PC-3 (cell line): Measurements from ENCODE around the gene LCE2A.

Source experiments
- EZH2 ChIP-seq: fragments of 300-600 bp; sonication (generic); IDR thresholded peaks from one replicate; pipeline ENCODE4 v1.6.1; 2017; ENCODE audit warnings: antibody characterized with exemption, mild to moderate bottlenecking, low read length; ENCODE audit not compliant: unreplicated experiment
- TF ChIP-seq, protein P1 (sequence below): fragments of 300-600 bp; sonication (generic); conservative IDR thresholded peaks from 2 replicates; pipeline ENCODE4 v1.5.1; 2017; ENCODE audit warnings: antibody characterized with exemption, low read depth, mild to moderate bottlenecking, low read length

DNA sequence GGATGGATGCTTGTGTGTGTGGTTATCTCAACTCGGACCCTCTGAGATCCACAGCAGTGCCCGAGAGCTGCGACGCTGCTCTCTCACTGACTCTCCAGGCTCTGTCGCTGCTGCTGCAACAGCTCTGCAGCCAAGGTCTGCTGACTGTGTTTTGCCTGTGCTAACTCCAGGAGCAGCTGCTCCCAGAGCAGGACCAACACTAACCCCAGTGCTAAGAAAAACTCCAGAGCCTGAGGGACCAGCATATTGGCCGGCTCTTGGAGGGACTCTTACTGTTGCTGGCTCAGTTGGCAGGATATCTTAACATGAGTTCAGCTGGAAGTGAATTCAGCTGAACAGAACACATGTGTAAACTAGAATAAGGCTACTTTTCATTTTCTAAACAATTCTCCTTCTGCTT lies 18.7 kb upstream of the LCE2A start:
- TF ChIP-seq, protein P1, sequence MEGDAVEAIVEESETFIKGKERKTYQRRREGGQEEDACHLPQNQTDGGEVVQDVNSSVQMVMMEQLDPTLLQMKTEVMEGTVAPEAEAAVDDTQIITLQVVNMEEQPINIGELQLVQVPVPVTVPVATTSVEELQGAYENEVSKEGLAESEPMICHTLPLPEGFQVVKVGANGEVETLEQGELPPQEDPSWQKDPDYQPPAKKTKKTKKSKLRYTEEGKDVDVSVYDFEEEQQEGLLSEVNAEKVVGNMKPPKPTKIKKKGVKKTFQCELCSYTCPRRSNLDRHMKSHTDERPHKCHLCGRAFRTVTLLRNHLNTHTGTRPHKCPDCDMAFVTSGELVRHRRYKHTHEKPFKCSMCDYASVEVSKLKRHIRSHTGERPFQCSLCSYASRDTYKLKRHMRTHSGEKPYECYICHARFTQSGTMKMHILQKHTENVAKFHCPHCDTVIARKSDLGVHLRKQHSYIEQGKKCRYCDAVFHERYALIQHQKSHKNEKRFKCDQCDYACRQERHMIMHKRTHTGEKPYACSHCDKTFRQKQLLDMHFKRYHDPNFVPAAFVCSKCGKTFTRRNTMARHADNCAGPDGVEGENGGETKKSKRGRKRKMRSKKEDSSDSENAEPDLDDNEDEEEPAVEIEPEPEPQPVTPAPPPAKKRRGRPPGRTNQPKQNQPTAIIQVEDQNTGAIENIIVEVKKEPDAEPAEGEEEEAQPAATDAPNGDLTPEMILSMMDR = no peak
- no peak for TF ChIP-seq EZH2
